GM19397 (cell line): Measurements from ENCODE around the gene COX4I1.

Experiments used
- ATAC-seq: cut with Tn5 transposase; IDR thresholded peaks from one replicate; pipeline ENCODE4 v1.9.1; 2021; ENCODE audit warnings: mild to moderate bottlenecking, moderate library complexity; ENCODE audit not compliant: unreplicated experiment

COX4I1 gene

DNA sequence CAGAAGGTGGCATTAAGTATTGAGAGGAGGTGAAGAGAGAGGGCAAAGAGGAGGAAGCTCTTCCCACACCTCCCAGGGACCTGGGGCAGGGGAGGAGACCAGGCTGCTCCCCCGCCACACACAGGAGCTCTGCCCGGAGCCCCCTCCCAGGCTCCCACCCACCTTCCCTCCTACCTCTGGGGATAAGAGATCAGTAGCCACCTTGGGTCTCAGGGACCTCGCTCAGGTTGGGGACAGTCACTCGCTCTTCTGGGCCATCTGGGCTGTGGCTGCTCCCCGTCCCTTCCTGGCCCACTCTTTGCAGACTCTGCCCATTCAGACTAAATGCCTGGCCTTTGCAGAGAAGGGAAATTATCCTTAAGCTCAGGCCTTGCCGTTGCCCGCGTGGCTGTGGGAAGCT lies 33.7 kb upstream of the COX4I1 start:
- no peak for ATAC-seq

DNA sequence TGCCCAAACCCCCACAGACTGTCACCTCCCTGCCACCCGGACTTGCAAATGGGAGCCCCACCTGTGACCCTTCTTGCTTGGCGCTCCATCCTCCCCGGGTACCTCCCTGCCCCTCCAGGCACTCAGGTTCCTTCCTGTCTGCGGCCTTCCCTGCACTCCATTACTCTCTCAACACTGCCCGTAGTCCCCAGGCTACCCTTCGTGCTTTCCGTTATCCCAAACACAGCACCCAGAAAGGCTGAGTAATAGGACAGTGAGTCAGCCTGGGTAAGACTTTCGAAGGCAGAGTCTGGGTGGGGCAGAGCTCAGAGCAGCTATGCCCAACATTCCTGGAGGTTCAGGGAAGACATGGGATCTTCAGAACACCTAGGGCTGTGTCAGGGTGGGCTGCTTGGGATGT lies 32.0 kb upstream of the COX4I1 start:
- no peak for ATAC-seq

GRCh38 chr16:85768199-85768598 lies 31.3 kb upstream of the COX4I1 start:
- no peak for ATAC-seq

DNA sequence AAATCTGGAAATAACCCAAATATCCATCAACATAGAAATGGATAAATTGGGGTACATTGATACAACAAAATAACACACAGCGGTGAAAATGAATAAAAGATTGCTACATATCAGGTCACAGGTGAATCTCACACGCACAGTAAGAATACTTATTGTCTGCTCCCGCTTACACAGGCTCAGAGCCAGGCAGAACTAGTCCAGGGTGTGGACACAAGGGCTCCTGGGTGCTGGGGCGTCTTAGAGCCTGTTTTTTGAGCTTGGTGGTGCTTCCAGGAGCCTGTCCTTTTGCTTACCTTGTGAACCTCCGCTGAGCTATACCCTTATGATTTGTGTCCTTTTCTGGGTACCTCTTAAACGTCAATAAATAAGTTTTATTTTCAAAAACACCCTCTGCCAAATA lies 28.8 kb upstream of the COX4I1 start:
- no peak for ATAC-seq

DNA sequence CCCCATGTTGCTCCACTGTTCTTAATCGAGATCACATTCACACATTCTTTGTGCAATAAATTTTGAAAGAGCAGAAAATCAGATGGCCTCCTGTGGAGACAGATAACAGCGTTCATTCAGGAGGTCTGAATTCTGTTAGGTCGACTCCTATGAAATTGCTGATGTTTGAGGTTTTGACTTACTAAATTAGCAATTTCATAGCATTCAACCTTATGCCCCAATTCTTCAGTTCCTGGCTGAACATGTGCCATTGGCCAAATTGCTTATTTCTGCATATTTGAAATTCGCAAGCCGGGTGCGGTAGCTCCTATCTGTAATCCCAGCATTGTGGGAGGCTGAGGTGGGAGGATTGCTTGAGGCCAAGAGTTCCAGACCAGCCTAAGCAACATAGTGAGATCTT lies 26.5 kb upstream of the COX4I1 start:
- ATAC-seq = no peak

DNA sequence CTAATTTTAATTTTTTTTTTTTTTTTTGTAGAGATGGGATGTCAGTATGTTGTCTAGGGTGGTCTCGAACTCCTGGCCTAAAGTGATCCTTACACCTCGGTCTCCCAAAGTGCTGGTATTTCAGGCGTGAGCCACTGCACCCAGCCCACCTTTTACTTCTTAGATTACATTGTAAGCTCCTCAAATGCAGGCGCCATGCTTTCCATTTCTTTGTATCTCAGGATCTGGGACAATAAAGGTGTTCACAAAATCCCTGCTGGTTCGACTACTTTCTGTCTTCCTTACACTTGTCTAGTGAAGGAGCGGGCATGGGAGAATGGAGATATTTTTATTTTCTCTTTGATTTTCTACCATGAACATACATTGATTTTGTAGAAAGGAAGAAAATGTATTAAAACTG lies 25.4 kb upstream of the COX4I1 start:
- ATAC-seq = no peak

DNA sequence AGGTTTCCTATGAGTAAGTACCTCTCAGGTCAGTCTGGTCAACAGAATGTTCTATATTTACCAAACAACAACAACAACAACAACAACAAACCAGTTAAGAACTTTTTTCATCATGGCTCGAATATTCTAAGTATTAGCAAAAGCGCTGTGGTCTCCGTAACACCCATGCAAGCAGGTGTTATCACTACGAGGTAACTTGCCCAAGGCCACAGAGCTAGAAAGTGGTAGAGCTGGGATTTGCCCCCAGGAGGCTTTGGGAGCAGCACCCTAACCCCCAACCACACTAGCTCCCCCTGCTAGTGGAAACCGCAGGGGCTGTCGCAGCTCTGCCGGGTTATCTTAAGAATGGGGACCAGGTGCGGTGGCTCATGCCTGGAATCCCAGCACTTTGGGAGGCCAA lies 24.7 kb upstream of the COX4I1 start:
- no peak for ATAC-seq

DNA sequence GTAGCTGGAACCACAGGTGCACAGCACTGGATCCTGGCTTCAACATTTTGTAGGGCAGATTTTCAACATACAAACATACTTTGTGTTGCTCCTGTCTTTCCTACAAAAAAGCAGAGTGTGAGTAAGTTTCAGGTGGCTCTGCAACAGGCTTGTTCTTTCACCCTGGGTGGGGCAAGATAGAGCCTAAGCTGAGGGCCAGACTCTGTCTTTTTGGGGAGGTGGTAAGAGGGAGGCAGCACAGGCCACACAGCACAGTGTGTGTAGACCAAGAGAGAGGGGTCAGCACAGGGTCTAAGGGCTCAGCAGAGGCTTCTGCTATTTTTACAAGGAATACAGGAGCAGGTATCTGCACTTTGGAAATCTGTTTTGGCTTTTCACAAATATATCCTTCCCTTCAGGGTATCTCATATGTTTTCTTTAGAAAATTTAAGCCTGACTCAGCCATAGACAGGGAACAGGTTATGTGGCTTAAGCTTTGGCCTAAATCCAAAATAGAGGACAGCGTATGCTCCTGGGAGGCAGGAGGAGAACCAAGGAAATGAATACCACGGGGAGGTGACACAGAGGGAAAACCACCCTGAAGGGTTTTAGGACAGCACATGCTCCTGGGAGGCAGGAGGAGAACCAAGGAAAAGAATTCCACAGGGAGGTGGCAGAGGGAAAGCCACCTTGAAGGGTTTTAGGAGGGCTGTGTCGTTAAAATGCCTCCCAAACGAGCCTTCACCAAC lies 21.7 kb upstream of the COX4I1 start:
- ATAC-seq = no peak

- ATAC-seq = no peak
These were observed 20.6 kb upstream of the COX4I1 start for GRCh38 chr16:85778873-85779272.

GRCh38 chr16:85780281-85780680 lies 19.2 kb upstream of the COX4I1 start:
- no peak for ATAC-seq

DNA sequence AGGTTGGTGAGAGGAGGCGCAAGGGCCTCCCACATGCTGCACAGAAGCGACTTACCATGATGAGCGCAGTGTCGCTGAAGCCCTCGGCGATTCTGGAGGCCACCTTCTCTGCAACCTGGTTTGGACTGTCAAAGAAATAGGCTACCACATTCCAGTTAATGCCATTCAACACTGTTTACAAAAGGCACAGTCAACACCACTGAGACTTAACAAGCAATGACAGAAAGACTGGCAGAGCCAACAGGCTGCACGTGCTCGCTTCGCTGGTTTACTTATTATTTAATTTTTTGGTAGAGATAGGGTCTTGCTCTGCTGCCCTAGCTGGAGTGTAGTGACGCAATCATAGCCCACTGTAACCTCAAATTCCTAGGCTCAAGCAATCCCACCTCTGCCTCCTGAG lies 18.3 kb upstream of the COX4I1 start:
- ATAC-seq = no peak

- ATAC-seq = no peak
These were observed 17.7 kb upstream of the COX4I1 start for GRCh38 chr16:85781695-85782370.

- no peak for ATAC-seq
These were observed 17.0 kb upstream of the COX4I1 start for GRCh38 chr16:85782451-85782850.

GRCh38 chr16:85783441-85783840 lies 16.1 kb upstream of the COX4I1 start:
- ATAC-seq = no peak

- ATAC-seq = no peak
These were observed 14.7 kb upstream of the COX4I1 start for GRCh38 chr16:85784813-85785212.

- ATAC-seq = no peak
These were observed 13.6 kb upstream of the COX4I1 start for GRCh38 chr16:85785927-85786326.

DNA sequence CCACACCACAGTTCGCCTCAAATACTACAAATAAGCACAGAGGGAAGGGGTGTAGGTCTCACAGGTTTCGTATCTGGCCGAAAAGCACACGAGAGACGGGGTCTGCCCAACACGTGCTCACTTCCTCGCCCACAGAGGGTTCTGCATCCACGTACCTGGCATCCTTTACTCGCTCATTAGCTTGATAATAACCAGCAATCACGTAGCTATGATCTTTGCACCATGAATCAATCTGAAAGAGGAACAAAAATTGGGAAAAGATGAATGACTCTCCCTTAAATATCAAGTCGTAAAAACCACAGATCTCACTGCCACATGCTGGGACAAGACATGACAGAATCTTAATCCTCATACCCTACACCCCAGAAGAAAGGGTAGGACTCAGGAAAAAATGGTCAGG lies 10.7 kb upstream of the COX4I1 start:
- ATAC-seq = no peak

- ATAC-seq = no peak
These were observed 9.7 kb upstream of the COX4I1 start for GRCh38 chr16:85789773-85790172.

DNA sequence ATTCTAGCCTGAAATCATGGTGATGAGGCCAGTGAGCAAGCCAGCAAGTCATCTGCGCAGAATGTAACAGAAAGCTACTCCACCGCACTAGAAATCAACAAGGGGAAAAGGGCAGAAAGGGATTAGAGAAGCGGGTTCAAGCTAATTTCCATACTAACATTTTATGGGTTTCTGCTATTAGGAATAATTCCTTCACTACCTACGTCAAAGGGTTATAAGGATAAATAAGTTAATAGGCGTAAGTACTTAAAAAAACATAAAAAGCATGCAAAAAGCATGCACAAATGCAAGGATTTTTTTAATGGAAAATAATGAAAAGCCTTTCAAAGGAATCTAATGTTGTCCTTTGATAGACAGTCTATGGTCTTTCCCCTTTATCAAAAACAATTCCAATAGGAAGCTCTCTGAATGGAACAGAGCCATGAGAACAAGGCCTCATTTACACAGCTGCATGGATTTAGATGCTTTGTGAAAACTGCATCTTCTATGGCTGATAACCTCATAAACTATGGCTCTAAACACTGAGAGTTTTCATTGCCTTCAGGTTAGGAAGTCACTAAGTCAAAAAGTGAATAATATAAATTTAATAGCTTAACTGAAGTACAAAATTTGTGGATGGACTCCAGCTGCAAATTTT lies 5.7 kb upstream of the COX4I1 start:
- no peak for ATAC-seq

GRCh38 chr16:85794696-85795095 lies 4.8 kb upstream of the COX4I1 start:
- no peak for ATAC-seq

GRCh38 chr16:85796152-85796551 lies 3.3 kb upstream of the COX4I1 start:
- no peak for ATAC-seq

DNA sequence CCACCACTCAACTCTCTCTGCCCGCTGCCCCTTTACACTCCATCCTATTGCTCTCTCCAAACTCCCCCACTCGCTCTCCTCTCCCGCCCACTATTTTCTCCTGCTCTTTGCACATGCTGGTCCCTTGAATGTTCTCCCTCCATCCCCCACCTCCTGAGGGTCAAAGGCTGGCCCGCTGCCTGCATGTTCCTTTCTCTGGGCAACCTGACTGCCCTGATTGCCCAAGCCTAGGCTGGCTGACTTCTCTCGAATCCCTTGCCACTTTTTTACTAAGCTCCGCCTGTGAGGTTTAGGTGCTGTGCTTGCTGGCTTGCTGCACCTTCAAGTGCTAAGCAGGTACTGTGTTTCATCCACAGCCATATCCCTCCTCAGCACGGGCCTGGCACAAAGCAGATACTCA lies 2.9 kb upstream of the COX4I1 start:
- no peak for ATAC-seq
